Heart right ventricle (tissue), 16 donors: ENCODE results near the gene CDK5. TPM values are rescaled to one million over a fixed set of nuclear protein-coding genes. Genes with fewer than 3 reads are reported as not detected.

Source experiments
- ATAC-seq, 8 donors: fragments of 200-7000 bp; cut with Tn5 transposase; one replicate each; pipeline ENCODE4 v1.9.1; 2020; ENCODE audit warnings: mild to moderate bottlenecking in 8 of 8, moderate library complexity in 8 of 8, moderate number of reproducible peaks in 1 of 8
- DNase-seq, 2 donors: peaks; one replicate each; pipeline ENCODE4 v3.0.0-alpha.2; 2020
- H3K27ac ChIP-seq, 10 donors: fragments of 200-600 bp; sonication (generic) in 2 of 10; one replicate each; pipeline versions ENCODE4 v1.5.0 to v1.8.0; 2020 to 2022; ENCODE audit warnings: mild to moderate bottlenecking in 3 of 10
- H3K27me3 ChIP-seq, 7 donors: fragments of 200-600 bp; one replicate each; pipeline ENCODE4 v1.8.0; 2021 to 2022; ENCODE audit warnings: mild to moderate bottlenecking in 2 of 7
- H3K36me3 ChIP-seq, 9 donors: fragments of 200-600 bp; sonication (generic) in 1 of 9; one replicate each; pipeline versions ENCODE4 v1.5.0 to v1.8.0; 2020 to 2022; ENCODE audit warnings: mild to moderate bottlenecking in 2 of 9
- H3K4me1 ChIP-seq, 9 donors: fragments of 200-600 bp; sonication (generic) in 1 of 9; one replicate each; pipeline versions ENCODE4 v1.5.0 to v1.8.0; 2020 to 2022; ENCODE audit warnings: mild to moderate bottlenecking in 4 of 9
- H3K4me3 ChIP-seq, 10 donors: fragments of 200-600 bp; sonication (generic) in 2 of 10; one replicate each; pipeline versions ENCODE4 v1.5.0 to v1.8.0; 2020 to 2022; ENCODE audit warnings: mild to moderate bottlenecking in 7 of 10, moderate library complexity in 2 of 10
- H3K9me3 ChIP-seq, 11 donors: fragments of 200-600 bp in 10 of 11; sonication (generic) in 2 of 11; one replicate each; pipeline versions ENCODE4 v1.5.0 to v1.8.0; 2013 to 2022; ENCODE audit warnings: mild to moderate bottlenecking in 2 of 11, control low read depth in 1 of 11, moderate library complexity in 1 of 11
- CTCF ChIP-seq, 9 donors: fragments of 200-600 bp; sonication (generic) in 2 of 9; IDR thresholded peaks; one replicate each; pipeline versions ENCODE4 v1.5.0 to v1.8.0; 2021 to 2022; ENCODE audit warnings: antibody characterized with exemption in 9 of 9, mild to moderate bottlenecking in 5 of 9, moderate library complexity in 1 of 9
- WGBS, 2 donors: extraction: QIAGEN DNeasy Blood & Tissue Kit; methylation state at CpG; one replicate each; pipeline ENCODE4 v1.1.7; 2013; ENCODE audit warnings: inconsistent platforms in 1 of 2; 5-methylcytosine and 5-hydroxymethylcytosine counted together
- intact Hi-C, 10 donors: fragments of 100-400 bp; cut with DNase I; formaldehyde crosslinking; loops; one replicate each; pipeline versions ENCODE4 v1.11.1 to v1.14.2; 2022
- polyA plus RNA-seq, 2 donors: library from polyadenylated mRNA; stranded (reverse); fragments of 200-250 nt; gene quantifications; one replicate each; pipeline ENCODE4 v1.2.3, GENCODE V29; 2013
- total RNA-seq, 10 donors: library from RNA; stranded (reverse); fragmentation: NEBNext Ultra II Directional in 3 of 10; extraction: Animal tissue kit (Norgen Biotek cat#: 25700) in 3 of 10; gene quantifications; one replicate each; pipeline versions ENCODE4 v1.2.1 to v1.2.4, GENCODE V29; 2021 to 2023
- donor health status: Arrhythmogenic right ventricular cardiomyopathy.
- donor health status: ischemic (EF 13 %, LVEDD 7.1; RV severe dilation, severe dysfunction).
- donor health status: healthy with polysubstance abuse.
- donor health status: DM: no; HTN: yes; CAD: no.
- donor health status: DM: no; HTN: no; CAD: no.
- donor health status: ischemic (EF 25% LVEDD 6.9; RV normal size, moderate dysfunction).
- donor health status: ischemic (EF 25% LVEDD 5.7; RV mildly dilated, moderate dysfunction).
- donor health status: healthy.
- donor health status: DM: yes; HTN: yes; CAD: no.
- donor health status: Ischemic cardiomyopathy.
- donor health status: ischemic (EF 35%, LVEDD 5.7; RV mildly dilated, moderate dysfunction).
- donor health status: nonischemic (EF 11% LVEDD 7.7; RV severe dilation, severe dysfunction).
- donor health status: DM: yes; HTN: yes; CAD: no.
- donor health status: PGD.
- donor health status: ischemic (EF 29% LVEDD 5.4; RV normal size, mild dysfunction).
- donor health status: nonischemic (EF 23%, LVEDD 6.1; RV moderate dilation, normal function).

CDK5 gene
- total and polyA plus RNA-seq, 12 donors: 5.0 to 11.3 (median 7.6) TPM

DNA sequence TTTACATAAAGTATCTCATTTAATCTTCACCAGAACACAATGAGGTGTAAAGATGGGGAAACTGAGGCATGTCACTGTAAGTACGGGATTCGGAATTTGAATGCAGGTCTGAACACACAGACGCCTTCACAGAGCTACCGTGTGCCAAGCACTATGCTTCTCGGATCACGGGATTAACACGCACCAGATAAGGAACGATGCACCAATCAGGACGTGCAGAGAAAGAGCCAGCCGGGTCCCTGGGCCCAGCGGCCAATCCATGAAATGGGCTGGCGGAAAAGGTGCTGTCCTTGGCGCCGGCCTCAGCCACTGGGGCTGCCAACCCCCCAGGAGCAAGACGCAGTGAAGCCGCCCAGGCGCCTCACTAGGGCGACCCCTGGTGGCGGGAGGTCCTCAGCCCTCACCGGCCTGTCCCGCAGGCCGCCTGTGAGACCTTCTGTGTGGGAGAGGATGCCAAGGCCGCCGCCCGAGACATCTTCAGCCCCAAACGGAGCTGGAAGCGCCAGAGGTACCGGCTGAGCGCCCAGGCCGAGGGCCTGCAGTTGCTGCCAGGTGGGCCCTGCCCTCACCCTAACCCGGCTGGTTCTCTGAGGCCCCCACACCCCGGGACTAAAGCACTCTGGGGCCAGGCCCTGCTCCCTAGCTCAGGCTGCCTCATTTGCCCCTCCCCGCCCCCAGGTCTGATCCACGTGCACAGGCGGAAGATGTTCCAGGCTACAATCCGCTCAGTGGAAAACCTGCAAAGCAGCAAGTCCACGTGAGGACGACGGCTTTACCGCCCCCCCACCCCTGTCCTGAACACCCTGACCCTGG, 49.0 kb downstream of the CDK5 start:
- peak; percentile 60 to 89 (median 82) for TF ChIP-seq CTCF (IDR thresholded peaks at IDR 0.05)
- H3K9me3 ChIP-seq: no peaks in the 10 kb centered on the region
- H3K36me3 ChIP-seq: peaks cover 0 to 40% (median 0%) of the 10 kb centered on the region in 9 donors
- peaks cover 0 to 13% (median 0%) of the 10 kb centered on the region in 7 donors for H3K27me3 ChIP-seq
- peak overlapping the region in 7 of 10 donors; percentile 10 to 42 (median 38) for H3K4me3 ChIP-seq
- WGBS, 2 donors: 38 to 42% methylated on average over 40 of the region's 40 CpGs
- ATAC-seq: peak; percentile 51 to 79 (median 72)
- peak; percentile 72 to 88 for DNase-seq
- peak overlapping the region in 8 of 10 donors; percentile 7 to 66 (median 47) for H3K27ac ChIP-seq
- H3K4me1 ChIP-seq: peaks cover 10 to 76% (median 56%) of the 10 kb centered on the region in 9 donors
- intact Hi-C loops: loop anchor here in 1 of 10 donors (10.0 kb wide), 1 partner anchor 574 kb away; no protein-coding TSS in a partner anchor

DNA sequence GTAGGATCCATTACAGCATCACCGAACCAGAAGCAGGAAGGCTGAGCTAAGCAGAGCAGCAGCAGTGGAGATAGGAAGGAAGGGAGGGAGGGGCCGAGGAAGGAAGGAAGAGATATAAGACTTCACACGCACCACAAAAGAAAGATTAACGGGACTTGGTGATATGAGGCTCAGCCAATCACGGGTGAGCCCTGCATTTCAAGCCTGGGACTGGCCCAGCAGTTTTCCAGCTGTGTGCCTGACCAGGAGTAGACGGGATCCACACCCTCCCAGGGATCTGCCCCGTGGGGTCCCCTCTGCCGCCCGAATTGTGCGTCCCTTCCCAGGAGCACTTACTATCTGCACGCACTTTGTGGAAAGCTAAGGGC, 49.6 kb downstream of the CDK5 start:
- intact Hi-C loops: loop anchor here in 1 of 10 donors (10.0 kb wide), 1 partner anchor 573 kb away; no protein-coding TSS in a partner anchor
- H3K27me3 ChIP-seq: peaks cover 0 to 7% (median 0%) of the 10 kb centered on the region in 7 donors
- no peak for TF ChIP-seq CTCF (IDR thresholded peaks at IDR 0.05)

GRCh38 chr7:151007469-151007898, 50.2 kb downstream of the CDK5 start:
- peak overlapping the region in 2 of 10 donors; percentile 0 to 17 for H3K4me3 ChIP-seq
- ATAC-seq: peak; percentile 34 to 73 (median 60)
- H3K9me3 ChIP-seq: no peaks in the 10 kb centered on the region
- intact Hi-C loops: loop anchor here in 1 of 10 donors (10.0 kb wide), 1 partner anchor 573 kb away; no protein-coding TSS in a partner anchor
- H3K4me1 ChIP-seq: peaks cover 10 to 64% (median 45%) of the 10 kb centered on the region in 9 donors
- TF ChIP-seq CTCF (IDR thresholded peaks at IDR 0.05): no peak
- peak overlapping the region; percentile 18 to 68 (median 56) for H3K27ac ChIP-seq
- 55 to 70% methylated on average over 7 of the region's 7 CpGs for WGBS, 2 donors
- DNase-seq: peak in 1 of 2 donors; percentile 43
- H3K27me3 ChIP-seq: peaks cover 0 to 3% (median 0%) of the 10 kb centered on the region in 7 donors
- H3K36me3 ChIP-seq: peaks cover 0 to 46% (median 0%) of the 10 kb centered on the region in 9 donors

More for the DNA sequence above, 49.6 kb downstream of the CDK5 start:
- ATAC-seq (peak in 7 of 8 donors; percentile 8 to 75 (median 57)), DNase-seq (peak in 1 of 2 donors; percentile 56)
- peak overlapping the region in 8 of 10 donors; percentile 7 to 66 (median 52) for H3K27ac ChIP-seq
- peak overlapping the region in 7 of 10 donors; percentile 10 to 42 (median 38) for H3K4me3 ChIP-seq
- 29 to 37% methylated on average over 11 of the region's 11 CpGs for WGBS, 2 donors
- H3K4me1 ChIP-seq: peaks cover 10 to 71% (median 50%) of the 10 kb centered on the region in 9 donors
- H3K36me3 ChIP-seq: peaks cover 0 to 44% (median 0%) of the 10 kb centered on the region in 9 donors
- H3K9me3 ChIP-seq: no peaks in the 10 kb centered on the region

- H3K4me3 ChIP-seq: peak overlapping the region in 1 of 10 donors; percentile 17
- ATAC-seq (no peak), DNase-seq (no peak)
- H3K4me1 ChIP-seq: peaks cover 10 to 57% (median 42%) of the 10 kb centered on the region in 9 donors
- peak overlapping the region in 9 of 10 donors; percentile 18 to 68 (median 55) for H3K27ac ChIP-seq
- peaks cover 0 to 48% (median 0%) of the 10 kb centered on the region in 9 donors for H3K36me3 ChIP-seq
- no peak for TF ChIP-seq CTCF (IDR thresholded peaks at IDR 0.05)
- no peaks in the 10 kb centered on the region for H3K9me3 ChIP-seq
- WGBS, 2 donors: 76 to 79% methylated on average over 23 of the region's 23 CpGs
- intact Hi-C loops: loop anchor here in 1 of 10 donors (10.0 kb wide), 1 partner anchor 572 kb away; no protein-coding TSS in a partner anchor
- peaks cover 0 to 3% (median 0%) of the 10 kb centered on the region in 7 donors for H3K27me3 ChIP-seq
Measured at GRCh38 chr7:151006590-151007300, 51.0 kb downstream of the CDK5 start.
